Loucy (cell line): ENCODE results near the gene PRDM5.

Experiments
- H2AFZ ChIP-seq: fragments of 200-600 bp; sonication (generic); 2 replicates; pipeline ENCODE4 v1.6.0; 2016; ENCODE audit warnings: antibody characterized with exemption, mild to moderate bottlenecking, low read length, moderate library complexity
- H3F3A ChIP-seq: fragments of 200-600 bp; 2 replicates; pipeline ENCODE4 v1.6.0; 2016; ENCODE audit warnings: antibody characterized with exemption, low read depth, mild to moderate bottlenecking
- H3K27me3 ChIP-seq: fragments of 200-600 bp; sonication (generic); 2 replicates; pipeline ENCODE4 v1.6.1; 2014; ENCODE audit warnings: low read length, mild to moderate bottlenecking; ENCODE audit not compliant: insufficient read depth, poor library complexity, severe bottlenecking
- H3K36me3 ChIP-seq: fragments of 200-600 bp; sonication (generic); 2 replicates; pipeline ENCODE4 v1.6.1; 2016; ENCODE audit warnings: low read length; ENCODE audit not compliant: insufficient read depth
- H3K4me1 ChIP-seq: fragments of 200-600 bp; sonication (generic); 2 replicates; pipeline ENCODE4 v1.5.1; 2014; ENCODE audit warnings: low read length, mild to moderate bottlenecking; ENCODE audit not compliant: insufficient read depth, poor library complexity, severe bottlenecking
- H3K4me2 ChIP-seq: fragments of 200-600 bp; sonication (generic); 2 replicates; pipeline ENCODE4 v1.6.0; 2014; ENCODE audit warnings: antibody characterized with exemption, low read length, low read depth, mild to moderate bottlenecking; ENCODE audit not compliant: poor library complexity, severe bottlenecking
- H3K4me3 ChIP-seq: fragments of 200-600 bp; sonication (generic); 2 replicates; pipeline ENCODE4 v1.5.1; 2014; ENCODE audit warnings: low read length, mild to moderate bottlenecking, mixed read lengths; ENCODE audit not compliant: poor library complexity, severe bottlenecking
- H3K79me2 ChIP-seq: fragments of 200-600 bp; sonication (generic); 2 replicates; pipeline ENCODE4 v1.6.1; 2014; ENCODE audit warnings: low read length; ENCODE audit not compliant: insufficient read depth
- H3K9ac ChIP-seq: fragments of 200-600 bp; sonication (generic); 2 replicates; pipeline ENCODE4 v1.6.0; 2014; ENCODE audit warnings: mild to moderate bottlenecking, low read depth, low read length, moderate library complexity; ENCODE audit not compliant: poor library complexity, severe bottlenecking
- H3K9me2 ChIP-seq: fragments of 200-600 bp; sonication (generic); replicated peaks from 2 replicates; pipeline ENCODE4 v1.6.1; 2016; ENCODE audit warnings: low read depth, low read length, mixed read lengths
- H3K9me3 ChIP-seq: fragments of 200-600 bp; sonication (generic); 2 replicates; pipeline ENCODE4 v1.6.1; 2014; ENCODE audit warnings: mild to moderate bottlenecking, antibody characterized with exemption, low read length, low read depth; ENCODE audit not compliant: insufficient read depth
- H4K20me1 ChIP-seq: fragments of 200-600 bp; sonication (generic); 2 replicates; pipeline ENCODE4 v1.6.0; 2014; ENCODE audit warnings: antibody characterized with exemption, low read length, mild to moderate bottlenecking; ENCODE audit not compliant: insufficient read depth, poor library complexity, severe bottlenecking
- EZH2phosphoT487 ChIP-seq: fragments of 200-600 bp; IDR thresholded peaks from 2 replicates; pipeline ENCODE4 v1.6.1; 2018; ENCODE audit warnings: antibody characterized with exemption, mild to moderate bottlenecking, moderate library complexity, borderline replicate concordance
- TF ChIP-seq, protein P1 (sequence below): fragments of 200-600 bp; sonication (generic); conservative IDR thresholded peaks from 2 replicates; pipeline ENCODE4 v1.5.1; 2014; ENCODE audit warnings: mild to moderate bottlenecking, antibody characterized with exemption, low read length

The PRDM5 gene

DNA sequence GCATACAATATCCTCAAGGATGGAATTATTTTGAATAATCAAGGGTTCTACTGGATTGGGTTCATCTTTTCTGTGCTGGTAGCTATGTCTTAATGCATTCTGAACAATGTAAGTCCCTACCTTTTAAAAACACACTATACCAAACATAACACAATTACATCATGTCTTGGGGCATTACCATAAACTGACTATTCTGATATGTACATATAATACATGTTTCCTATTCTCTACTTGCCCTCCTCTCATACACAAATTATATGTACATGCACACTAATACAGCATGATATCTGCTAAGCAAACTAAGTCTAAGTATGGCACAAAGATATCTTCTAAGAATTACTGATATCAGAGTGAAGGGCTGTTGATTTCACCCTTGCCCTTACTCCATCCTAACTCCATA, 147.1 kb downstream of the PRDM5 start:
- Histone ChIP-seq H3K9me2 (no peaks in the 10 kb centered on the region), H3K79me2 (no peaks in the 10 kb centered on the region), H3F3A (no peaks in the 10 kb centered on the region), H3K27me3 (no peaks in the 10 kb centered on the region), H3K4me3 (no peak overlapping the region), H3K4me1 (no peaks in the 10 kb centered on the region), H4K20me1 (no peaks in the 10 kb centered on the region), H3K9me3 (no peaks in the 10 kb centered on the region), H2AFZ (no peak overlapping the region), H3K9ac (no peak overlapping the region), H3K4me2 (no peak overlapping the region), H3K36me3 (no peaks in the 10 kb centered on the region)
- TF ChIP-seq EZH2phosphoT487 = no peak
- TF ChIP-seq, protein P1, sequence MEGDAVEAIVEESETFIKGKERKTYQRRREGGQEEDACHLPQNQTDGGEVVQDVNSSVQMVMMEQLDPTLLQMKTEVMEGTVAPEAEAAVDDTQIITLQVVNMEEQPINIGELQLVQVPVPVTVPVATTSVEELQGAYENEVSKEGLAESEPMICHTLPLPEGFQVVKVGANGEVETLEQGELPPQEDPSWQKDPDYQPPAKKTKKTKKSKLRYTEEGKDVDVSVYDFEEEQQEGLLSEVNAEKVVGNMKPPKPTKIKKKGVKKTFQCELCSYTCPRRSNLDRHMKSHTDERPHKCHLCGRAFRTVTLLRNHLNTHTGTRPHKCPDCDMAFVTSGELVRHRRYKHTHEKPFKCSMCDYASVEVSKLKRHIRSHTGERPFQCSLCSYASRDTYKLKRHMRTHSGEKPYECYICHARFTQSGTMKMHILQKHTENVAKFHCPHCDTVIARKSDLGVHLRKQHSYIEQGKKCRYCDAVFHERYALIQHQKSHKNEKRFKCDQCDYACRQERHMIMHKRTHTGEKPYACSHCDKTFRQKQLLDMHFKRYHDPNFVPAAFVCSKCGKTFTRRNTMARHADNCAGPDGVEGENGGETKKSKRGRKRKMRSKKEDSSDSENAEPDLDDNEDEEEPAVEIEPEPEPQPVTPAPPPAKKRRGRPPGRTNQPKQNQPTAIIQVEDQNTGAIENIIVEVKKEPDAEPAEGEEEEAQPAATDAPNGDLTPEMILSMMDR = no peak

DNA sequence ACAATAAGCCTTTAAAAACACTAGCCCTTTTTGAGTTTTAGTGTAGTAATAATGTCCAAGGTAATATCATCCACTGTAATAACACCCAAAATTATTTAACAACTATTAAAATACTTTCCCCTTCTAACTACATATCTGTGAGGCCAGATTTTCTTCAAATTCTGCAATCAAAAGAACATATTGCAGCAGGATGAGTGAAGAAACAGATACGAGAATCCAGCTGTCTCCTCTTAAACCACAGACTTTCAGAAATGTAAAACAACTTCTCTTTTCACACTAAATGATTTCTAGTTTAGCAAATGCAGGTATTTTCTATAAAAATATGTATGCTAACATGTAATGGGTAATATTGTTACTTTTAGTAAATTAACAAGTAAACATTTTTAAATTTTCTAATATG, 148.9 kb downstream of the PRDM5 start:
- Histone ChIP-seq H3K79me2 (no peaks in the 10 kb centered on the region), H3K9me2 (no peaks in the 10 kb centered on the region), H3K4me1 (no peaks in the 10 kb centered on the region), H3K27me3 (no peaks in the 10 kb centered on the region), H3K9me3 (no peaks in the 10 kb centered on the region), H2AFZ (no peak overlapping the region), H4K20me1 (no peaks in the 10 kb centered on the region), H3K9ac (no peak overlapping the region), H3K36me3 (no peaks in the 10 kb centered on the region), H3K4me3 (no peak overlapping the region), H3K4me2 (no peak overlapping the region), H3F3A (no peaks in the 10 kb centered on the region)
- TF ChIP-seq EZH2phosphoT487 = no peak
- TF ChIP-seq, protein P1 = no peak

DNA sequence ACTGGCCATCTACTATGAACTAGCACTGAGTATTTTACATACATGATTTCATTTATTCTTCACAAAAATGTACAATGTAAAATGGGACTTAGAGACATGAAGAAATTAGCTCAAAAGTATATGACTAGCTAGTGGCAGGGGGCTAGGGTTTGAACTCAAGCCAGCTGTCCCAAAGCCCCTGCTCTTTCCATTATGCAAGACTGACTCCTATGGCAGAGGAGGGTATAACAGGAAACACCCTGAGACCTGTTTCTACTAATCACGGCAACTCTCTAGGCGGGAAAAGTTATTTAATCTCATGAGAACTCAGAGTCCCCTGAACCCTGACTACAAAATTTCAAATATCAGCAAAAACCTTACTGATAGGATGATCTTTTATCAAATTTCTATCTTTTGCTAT, 150.6 kb downstream of the PRDM5 start:
- Histone ChIP-seq H3K36me3 (no peaks in the 10 kb centered on the region), H3K9ac (no peak overlapping the region), H3K4me1 (no peaks in the 10 kb centered on the region), H3K9me2 (no peaks in the 10 kb centered on the region), H2AFZ (no peak overlapping the region), H3K9me3 (no peaks in the 10 kb centered on the region), H3K27me3 (no peaks in the 10 kb centered on the region), H3K79me2 (no peaks in the 10 kb centered on the region), H3F3A (no peaks in the 10 kb centered on the region), H3K4me2 (no peak overlapping the region), H3K4me3 (no peak overlapping the region), H4K20me1 (no peaks in the 10 kb centered on the region)
- TF ChIP-seq EZH2phosphoT487 = no peak
- TF ChIP-seq, protein P1 = no peak
